ENCODE measurements around the gene WDR44.

GRCh38 chrX:118474586-118474985 lies 128.7 kb downstream of the WDR44 start:
- TF ChIP-seq CTCF (IDR thresholded peaks at IDR 0.05) (no peak), POLR2A (IDR thresholded peaks at IDR 0.05) (no peak)
